Measurements from ENCODE around the gene ZNRF4.

ZNRF4 gene

DNA sequence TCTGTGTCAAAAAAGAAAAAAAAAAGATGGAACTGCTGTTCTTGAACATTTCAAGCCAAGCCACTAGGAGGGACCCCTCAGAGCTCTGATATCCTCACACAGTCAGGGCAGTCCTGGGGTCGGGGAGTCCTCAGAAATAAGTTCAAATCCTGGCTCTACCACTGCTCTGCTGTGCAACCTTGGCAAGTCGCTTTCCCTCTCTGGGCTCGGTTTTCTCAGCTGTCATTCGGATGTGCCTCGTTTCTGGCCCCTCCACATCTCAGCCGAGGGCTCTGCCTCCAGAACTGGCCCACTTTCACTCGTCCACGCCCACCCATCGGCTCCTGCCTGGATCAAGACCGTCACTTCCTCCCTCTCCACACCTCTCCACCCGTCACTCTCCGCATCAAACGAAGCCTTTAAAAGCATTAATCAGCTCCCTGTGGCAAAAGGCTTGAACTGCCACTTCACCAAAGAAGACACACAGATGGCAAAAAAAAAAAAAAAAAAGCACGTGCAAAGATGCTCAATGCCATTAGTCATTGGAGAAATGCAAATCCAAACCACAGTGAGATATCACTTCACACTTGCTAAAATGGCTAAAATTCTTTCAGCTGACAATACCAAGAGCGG is 7.4 kb upstream of the ZNRF4 start:
- CTCF ChIA-PET = no interaction called here
- POLR2A ChIA-PET = interaction anchor here (0.6 kb wide), 2 partner anchors 74 to 90 kb away, joined by 3 to 4 read pairs; no protein-coding TSS in a partner anchor
- H3K4me3 ChIP-seq (ENCODE audit: low read depth, low read length) = no peak overlapping the region
- no peak for DNase-seq (ENCODE audit: low read depth, low spot score)
- TF ChIP-seq, protein P1, sequence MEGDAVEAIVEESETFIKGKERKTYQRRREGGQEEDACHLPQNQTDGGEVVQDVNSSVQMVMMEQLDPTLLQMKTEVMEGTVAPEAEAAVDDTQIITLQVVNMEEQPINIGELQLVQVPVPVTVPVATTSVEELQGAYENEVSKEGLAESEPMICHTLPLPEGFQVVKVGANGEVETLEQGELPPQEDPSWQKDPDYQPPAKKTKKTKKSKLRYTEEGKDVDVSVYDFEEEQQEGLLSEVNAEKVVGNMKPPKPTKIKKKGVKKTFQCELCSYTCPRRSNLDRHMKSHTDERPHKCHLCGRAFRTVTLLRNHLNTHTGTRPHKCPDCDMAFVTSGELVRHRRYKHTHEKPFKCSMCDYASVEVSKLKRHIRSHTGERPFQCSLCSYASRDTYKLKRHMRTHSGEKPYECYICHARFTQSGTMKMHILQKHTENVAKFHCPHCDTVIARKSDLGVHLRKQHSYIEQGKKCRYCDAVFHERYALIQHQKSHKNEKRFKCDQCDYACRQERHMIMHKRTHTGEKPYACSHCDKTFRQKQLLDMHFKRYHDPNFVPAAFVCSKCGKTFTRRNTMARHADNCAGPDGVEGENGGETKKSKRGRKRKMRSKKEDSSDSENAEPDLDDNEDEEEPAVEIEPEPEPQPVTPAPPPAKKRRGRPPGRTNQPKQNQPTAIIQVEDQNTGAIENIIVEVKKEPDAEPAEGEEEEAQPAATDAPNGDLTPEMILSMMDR (IDR thresholded peaks at IDR 0.05; ENCODE audit: insufficient read depth, low read length, missing control alignments) = no peak

GRCh38 chr19:5448374-5448773 is 6.8 kb upstream of the ZNRF4 start:
- CTCF ChIA-PET = no interaction called here
- no peak overlapping the region for H3K4me3 ChIP-seq (ENCODE audit: low read depth, low read length)
- DNase-seq (ENCODE audit: low read depth, low spot score) = no peak
- POLR2A ChIA-PET = interaction anchor here (0.6 kb wide), 1 partner anchor 91 kb away, joined by 3 read pairs; no protein-coding TSS in a partner anchor
- TF ChIP-seq, protein P1 (IDR thresholded peaks at IDR 0.05; ENCODE audit: insufficient read depth, low read length, missing control alignments) = no peak

- POLR2A ChIA-PET = no interaction called here
- TF ChIP-seq, protein P1 (IDR thresholded peaks at IDR 0.05; ENCODE audit: insufficient read depth, low read length, missing control alignments) = no peak
- DNase-seq (ENCODE audit: low read depth, low spot score) = no peak
Observed at GRCh38 chr19:5450482-5451126, 4.6 kb upstream of the ZNRF4 start.

GRCh38 chr19:5451494-5451893 is 3.7 kb upstream of the ZNRF4 start:
- H3K4me3 ChIP-seq (ENCODE audit: low read depth, low read length) = no peak overlapping the region
- CTCF ChIA-PET = no interaction called here
- TF ChIP-seq, protein P1 (IDR thresholded peaks at IDR 0.05; ENCODE audit: insufficient read depth, low read length, missing control alignments) = no peak
- DNase-seq (ENCODE audit: low read depth, low spot score) = no peak
- POLR2A ChIA-PET = no interaction called here

More at GRCh38 chr19:5450482-5451126, 4.6 kb upstream of the ZNRF4 start:
- no peak overlapping the region for H3K4me3 ChIP-seq (ENCODE audit: low read depth, low read length)
- CTCF ChIA-PET = no interaction called here

GRCh38 chr19:5452594-5453565 is 2.3 kb upstream of the ZNRF4 start:
- CTCF ChIA-PET = no interaction called here
- no peak overlapping the region for H3K4me3 ChIP-seq (ENCODE audit: low read depth, low read length)
- POLR2A ChIA-PET = no interaction called here
- no peak for DNase-seq (ENCODE audit: low read depth, low spot score)
- TF ChIP-seq, protein P1 (IDR thresholded peaks at IDR 0.05; ENCODE audit: insufficient read depth, low read length, missing control alignments) = no peak

- ChIA-PET POLR2A (no interaction called here), CTCF (no interaction called here)
- no peak for DNase-seq (ENCODE audit: low read depth, low spot score)
- H3K4me3 ChIP-seq (ENCODE audit: low read depth, low read length) = no peak overlapping the region
- TF ChIP-seq, protein P1 (IDR thresholded peaks at IDR 0.05; ENCODE audit: insufficient read depth, low read length, missing control alignments) = no peak
Observed at GRCh38 chr19:5454743-5455142, 474 bp upstream of the ZNRF4 start.

Measured in AG04449 (cell line).